Smooth muscle cell (in vitro differentiated cells): ENCODE results near the gene ZPLD1. TPM values are rescaled to one million over a fixed set of nuclear protein-coding genes. Genes with fewer than 3 reads are reported as not detected.

Source experiments
- DNase-seq: peaks from one replicate; lab custom pipeline; 2025; ENCODE audit not compliant: unreplicated experiment; lab: John Stamatoyannopoulos, UW
- H2AFZ ChIP-seq: fragments of 200-600 bp; sonication (generic); 2 replicates; pipeline ENCODE4 v1.6.0; 2016; ENCODE audit warnings: antibody characterized with exemption, low read depth, mild to moderate bottlenecking
- H3F3A ChIP-seq: fragments of 200-600 bp; sonication (generic); 2 replicates; pipeline ENCODE4 v1.6.0; 2017; ENCODE audit warnings: antibody characterized with exemption, low read depth
- H3K27ac ChIP-seq: fragments of 200-600 bp; sonication (generic); 2 replicates; pipeline ENCODE4 v1.5.1; 2016; ENCODE audit warnings: low read depth, mild to moderate bottlenecking
- H3K27me3 ChIP-seq: fragments of 200-600 bp; sonication (generic); 2 replicates; pipeline ENCODE4 v1.6.1; 2016; ENCODE audit warnings: low read depth, mild to moderate bottlenecking
- H3K36me3 ChIP-seq: fragments of 200-600 bp; sonication (generic); 2 replicates; pipeline ENCODE4 v1.5.1; 2016; ENCODE audit warnings: low read depth
- H3K4me1 ChIP-seq: fragments of 200-600 bp; sonication (generic); 2 replicates; pipeline ENCODE4 v1.5.1; 2016; ENCODE audit warnings: low read depth
- H3K4me2 ChIP-seq: fragments of 200-600 bp; sonication (generic); 2 replicates; pipeline ENCODE4 v1.6.0; 2016; ENCODE audit warnings: mild to moderate bottlenecking
- H3K4me3 ChIP-seq: fragments of 200-600 bp; sonication (generic); 2 replicates; pipeline ENCODE4 v1.5.1; 2016; ENCODE audit warnings: mild to moderate bottlenecking
- H3K79me2 ChIP-seq: fragments of 200-600 bp; sonication (generic); 2 replicates; pipeline ENCODE4 v1.6.0; 2016; ENCODE audit warnings: low read depth, mild to moderate bottlenecking
- H3K9ac ChIP-seq: fragments of 200-600 bp; sonication (generic); 2 replicates; pipeline ENCODE4 v1.6.0; 2016; ENCODE audit warnings: low read depth
- H3K9me3 ChIP-seq: fragments of 200-600 bp; sonication (generic); replicated peaks from 2 replicates; pipeline ENCODE4 v1.5.1; 2016; ENCODE audit warnings: low read depth
- H4K20me1 ChIP-seq: fragments of 200-600 bp; sonication (generic); 2 replicates; pipeline ENCODE4 v1.6.0; 2016; ENCODE audit warnings: low read depth
- WGBS: methylation state at CpG from one replicate; pipeline ENCODE4 v1.1.7; 2016; ENCODE audit warnings: low lambda C conversion rate; 5-methylcytosine and 5-hydroxymethylcytosine counted together
- polyA plus RNA-seq: library from polyadenylated mRNA; unstranded; fragments of >200 nt; fragmentation: Nextera tagmentation; extraction: Ambion mirVana; gene quantifications from 2 replicates; pipeline ENCODE4 v1.2.1, GENCODE V29; 2016
- total RNA-seq: library from RNA; depleted of rRNA; stranded (reverse); fragments of >200 nt; gene quantifications from 2 replicates; pipeline ENCODE4 v1.2.3, GENCODE V29; 2014
- TF ChIP-seq, protein P1 (sequence below): fragments of 200-600 bp; sonication (generic); IDR thresholded peaks from 2 replicates; pipeline ENCODE4 v1.5.1; 2017; ENCODE audit warnings: borderline replicate concordance, mild to moderate bottlenecking, antibody characterized with exemption; ENCODE audit not compliant: insufficient read depth, poor library complexity, severe bottlenecking

The ZPLD1 gene
- total and polyA plus RNA-seq, 2 experiments from 2014 or later, result 0.22 TPM; not detected in 1

DNA sequence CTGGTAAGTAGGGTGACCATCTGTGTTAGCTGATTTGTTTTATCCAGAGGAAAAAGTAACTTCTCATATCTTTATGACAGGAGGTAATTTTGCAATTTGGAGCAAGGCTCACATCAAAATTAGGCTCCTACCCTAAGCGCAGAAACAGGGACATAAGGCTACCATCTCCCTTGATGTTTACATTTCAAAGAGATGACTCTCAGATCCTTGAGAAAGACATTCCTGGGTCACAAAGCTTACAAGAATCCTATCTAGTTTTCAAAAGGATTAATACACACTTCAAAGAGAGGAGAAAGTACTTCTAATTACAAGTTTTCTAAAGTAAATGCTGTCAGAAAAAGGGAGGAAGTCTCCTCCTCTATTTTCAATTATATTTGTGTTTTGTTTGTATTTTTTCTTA is 7.0 kb downstream of the ZPLD1 start:
- Histone ChIP-seq H3K79me2 (no peaks in the 10 kb centered on the region), H3K27me3 (no peaks in the 10 kb centered on the region), H3K9ac (no peak overlapping the region), H3K27ac (no peak overlapping the region), H3K4me2 (no peak overlapping the region), H3K9me3 (no peaks in the 10 kb centered on the region), H3F3A (no peaks in the 10 kb centered on the region), H3K4me1 (peaks cover 17% of the 10 kb centered on the region), H3K4me3 (no peak overlapping the region), H3K36me3 (no peaks in the 10 kb centered on the region), H2AFZ (no peak overlapping the region), H4K20me1 (no peaks in the 10 kb centered on the region)
- no peak for DNase-seq
- TF ChIP-seq, protein P1, sequence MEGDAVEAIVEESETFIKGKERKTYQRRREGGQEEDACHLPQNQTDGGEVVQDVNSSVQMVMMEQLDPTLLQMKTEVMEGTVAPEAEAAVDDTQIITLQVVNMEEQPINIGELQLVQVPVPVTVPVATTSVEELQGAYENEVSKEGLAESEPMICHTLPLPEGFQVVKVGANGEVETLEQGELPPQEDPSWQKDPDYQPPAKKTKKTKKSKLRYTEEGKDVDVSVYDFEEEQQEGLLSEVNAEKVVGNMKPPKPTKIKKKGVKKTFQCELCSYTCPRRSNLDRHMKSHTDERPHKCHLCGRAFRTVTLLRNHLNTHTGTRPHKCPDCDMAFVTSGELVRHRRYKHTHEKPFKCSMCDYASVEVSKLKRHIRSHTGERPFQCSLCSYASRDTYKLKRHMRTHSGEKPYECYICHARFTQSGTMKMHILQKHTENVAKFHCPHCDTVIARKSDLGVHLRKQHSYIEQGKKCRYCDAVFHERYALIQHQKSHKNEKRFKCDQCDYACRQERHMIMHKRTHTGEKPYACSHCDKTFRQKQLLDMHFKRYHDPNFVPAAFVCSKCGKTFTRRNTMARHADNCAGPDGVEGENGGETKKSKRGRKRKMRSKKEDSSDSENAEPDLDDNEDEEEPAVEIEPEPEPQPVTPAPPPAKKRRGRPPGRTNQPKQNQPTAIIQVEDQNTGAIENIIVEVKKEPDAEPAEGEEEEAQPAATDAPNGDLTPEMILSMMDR, result no peak
- 16% methylated on average over 1 of the region's 1 CpG for WGBS

DNA sequence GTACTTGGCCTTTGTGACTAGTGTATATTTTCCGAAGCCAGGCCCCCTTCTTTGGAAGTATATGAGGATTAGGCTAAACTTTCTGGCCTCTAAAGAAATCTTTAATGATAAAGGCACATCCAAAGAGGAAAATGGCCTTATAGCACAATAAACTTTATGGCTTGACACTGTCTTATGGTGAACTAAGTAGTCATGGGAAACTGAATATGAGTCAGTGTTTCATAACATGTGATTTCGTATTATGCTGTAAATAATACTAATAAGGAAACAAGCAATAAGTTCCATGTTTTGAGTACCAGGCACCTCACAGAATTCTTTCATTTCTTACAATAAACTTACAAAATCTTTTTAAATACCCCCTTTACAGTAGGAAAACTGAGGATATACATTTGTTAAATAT is 8.2 kb downstream of the ZPLD1 start:
- Histone ChIP-seq H3K9me3 (no peaks in the 10 kb centered on the region), H3K79me2 (no peaks in the 10 kb centered on the region), H3K27ac (no peak overlapping the region), H4K20me1 (no peaks in the 10 kb centered on the region), H3K4me3 (no peak overlapping the region), H3K4me2 (no peak overlapping the region), H2AFZ (no peak overlapping the region), H3K9ac (no peak overlapping the region), H3K4me1 (peaks cover 17% of the 10 kb centered on the region), H3K27me3 (no peaks in the 10 kb centered on the region), H3K36me3 (no peaks in the 10 kb centered on the region), H3F3A (no peaks in the 10 kb centered on the region)
- TF ChIP-seq, protein P1, result no peak
- DNase-seq, result no peak
- 66% methylated on average over 2 of the region's 2 CpGs for WGBS

- Histone ChIP-seq H3K27ac (no peak overlapping the region), H3K27me3 (no peaks in the 10 kb centered on the region), H3K9ac (no peak overlapping the region), H4K20me1 (no peaks in the 10 kb centered on the region), H3K4me3 (no peak overlapping the region), H3K4me1 (peaks cover 17% of the 10 kb centered on the region), H3K79me2 (no peaks in the 10 kb centered on the region), H3K4me2 (no peak overlapping the region), H3F3A (no peaks in the 10 kb centered on the region), H3K36me3 (no peaks in the 10 kb centered on the region), H2AFZ (no peak overlapping the region), H3K9me3 (no peaks in the 10 kb centered on the region)
- DNase-seq, result no peak
- WGBS, result 44% methylated on average over 2 of the region's 2 CpGs
- TF ChIP-seq, protein P1, result no peak
Measured at GRCh38 chr3:102444101-102444500, 9.3 kb downstream of the ZPLD1 start.

GRCh38 chr3:102447272-102447671 is 12.5 kb downstream of the ZPLD1 start:
- DNase-seq, result no peak
- TF ChIP-seq, protein P1, result no peak
- no peaks in the 10 kb centered on the region for H3F3A ChIP-seq
- H3K79me2 ChIP-seq, result no peaks in the 10 kb centered on the region
- no peaks in the 10 kb centered on the region for H3K9me3 ChIP-seq
- no peak overlapping the region for H2AFZ ChIP-seq
- H3K4me1 ChIP-seq, result peaks cover 9% of the 10 kb centered on the region
- no peak overlapping the region for H3K4me3 ChIP-seq
- H3K9ac ChIP-seq, result no peak overlapping the region
- WGBS, result 90% methylated on average over 3 of the region's 3 CpGs
- H3K4me2 ChIP-seq, result no peak overlapping the region
- no peaks in the 10 kb centered on the region for H3K27me3 ChIP-seq
- no peaks in the 10 kb centered on the region for H3K36me3 ChIP-seq
- H4K20me1 ChIP-seq, result no peaks in the 10 kb centered on the region
- no peak overlapping the region for H3K27ac ChIP-seq
